Measurements from ENCODE around the gene KIAA0753. TPM values are rescaled to one million over a fixed set of nuclear protein-coding genes. Genes with fewer than 3 reads are reported as not detected.

Gene KIAA0753
- total RNA-seq, 1 donor from 2014 or later: 7.0 TPM

DNA sequence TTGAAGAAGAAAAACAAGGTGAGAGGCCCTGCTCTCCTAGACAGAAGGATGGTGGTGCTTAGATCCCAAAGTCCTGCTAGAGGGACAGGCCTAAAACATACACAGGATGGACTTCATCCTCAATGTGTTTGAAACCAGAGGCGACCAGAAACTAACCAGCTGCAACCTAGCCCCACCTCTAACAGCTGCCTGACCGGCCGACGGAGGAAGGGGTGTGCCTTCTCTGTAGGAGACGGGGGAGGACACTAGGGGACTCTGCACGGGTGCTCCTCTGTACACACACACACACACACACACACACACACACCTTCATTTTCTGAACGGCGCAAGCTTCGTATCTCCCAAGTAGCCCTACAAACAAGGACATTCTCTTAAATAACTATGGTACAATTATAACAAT lies 59.9 kb downstream of the KIAA0753 start:
- Histone ChIP-seq H3K4me1 (peaks cover 3% of the 10 kb centered on the region), H3K9me3 (replicated peaks) (peaks cover 9% of the 10 kb centered on the region), H3K36me3 (peaks cover 60% of the 10 kb centered on the region), H3K27me3 (ENCODE audit: low read depth) (no peaks in the 10 kb centered on the region), H3K27ac (replicated peaks) (no peak overlapping the region), H3K4me3 (no peak overlapping the region)
- intact Hi-C loops (cut with micrococcal nuclease): no loop called here
- TF ChIP-seq, protein P1, sequence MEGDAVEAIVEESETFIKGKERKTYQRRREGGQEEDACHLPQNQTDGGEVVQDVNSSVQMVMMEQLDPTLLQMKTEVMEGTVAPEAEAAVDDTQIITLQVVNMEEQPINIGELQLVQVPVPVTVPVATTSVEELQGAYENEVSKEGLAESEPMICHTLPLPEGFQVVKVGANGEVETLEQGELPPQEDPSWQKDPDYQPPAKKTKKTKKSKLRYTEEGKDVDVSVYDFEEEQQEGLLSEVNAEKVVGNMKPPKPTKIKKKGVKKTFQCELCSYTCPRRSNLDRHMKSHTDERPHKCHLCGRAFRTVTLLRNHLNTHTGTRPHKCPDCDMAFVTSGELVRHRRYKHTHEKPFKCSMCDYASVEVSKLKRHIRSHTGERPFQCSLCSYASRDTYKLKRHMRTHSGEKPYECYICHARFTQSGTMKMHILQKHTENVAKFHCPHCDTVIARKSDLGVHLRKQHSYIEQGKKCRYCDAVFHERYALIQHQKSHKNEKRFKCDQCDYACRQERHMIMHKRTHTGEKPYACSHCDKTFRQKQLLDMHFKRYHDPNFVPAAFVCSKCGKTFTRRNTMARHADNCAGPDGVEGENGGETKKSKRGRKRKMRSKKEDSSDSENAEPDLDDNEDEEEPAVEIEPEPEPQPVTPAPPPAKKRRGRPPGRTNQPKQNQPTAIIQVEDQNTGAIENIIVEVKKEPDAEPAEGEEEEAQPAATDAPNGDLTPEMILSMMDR (IDR thresholded peaks at IDR 0.05; ENCODE audit: borderline replicate concordance): no peak
- no peak for DNase-seq

DNA sequence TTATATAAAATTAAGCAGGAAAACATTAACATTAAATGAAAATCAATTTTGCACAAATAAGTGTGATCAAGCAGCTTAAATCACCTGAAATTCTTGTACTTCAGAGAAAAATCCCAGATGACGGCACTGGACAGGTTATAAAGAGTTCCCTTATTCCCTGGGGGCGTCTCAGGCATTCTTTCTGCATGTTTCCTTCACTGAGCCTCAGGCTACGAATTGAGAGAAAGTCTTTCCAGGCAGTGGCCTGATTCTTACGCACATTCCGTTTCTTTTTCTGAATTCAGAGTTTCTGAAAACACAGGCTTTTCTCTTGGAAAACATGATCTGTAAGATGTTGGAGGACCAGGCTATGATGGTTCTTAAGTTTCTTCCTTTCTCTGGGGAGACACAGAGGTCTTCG lies 62.0 kb downstream of the KIAA0753 start:
- Histone ChIP-seq H3K4me3 (no peak overlapping the region), H3K9me3 (replicated peaks) (peaks cover 3% of the 10 kb centered on the region), H3K27me3 (ENCODE audit: low read depth) (no peaks in the 10 kb centered on the region), H3K27ac (replicated peaks) (no peak overlapping the region), H3K36me3 (peaks cover 38% of the 10 kb centered on the region), H3K4me1 (peaks cover 15% of the 10 kb centered on the region)
- no peak for DNase-seq
- TF ChIP-seq, protein P1 (IDR thresholded peaks at IDR 0.05; ENCODE audit: borderline replicate concordance): no peak
- intact Hi-C loops (cut with micrococcal nuclease): no loop called here

DNA sequence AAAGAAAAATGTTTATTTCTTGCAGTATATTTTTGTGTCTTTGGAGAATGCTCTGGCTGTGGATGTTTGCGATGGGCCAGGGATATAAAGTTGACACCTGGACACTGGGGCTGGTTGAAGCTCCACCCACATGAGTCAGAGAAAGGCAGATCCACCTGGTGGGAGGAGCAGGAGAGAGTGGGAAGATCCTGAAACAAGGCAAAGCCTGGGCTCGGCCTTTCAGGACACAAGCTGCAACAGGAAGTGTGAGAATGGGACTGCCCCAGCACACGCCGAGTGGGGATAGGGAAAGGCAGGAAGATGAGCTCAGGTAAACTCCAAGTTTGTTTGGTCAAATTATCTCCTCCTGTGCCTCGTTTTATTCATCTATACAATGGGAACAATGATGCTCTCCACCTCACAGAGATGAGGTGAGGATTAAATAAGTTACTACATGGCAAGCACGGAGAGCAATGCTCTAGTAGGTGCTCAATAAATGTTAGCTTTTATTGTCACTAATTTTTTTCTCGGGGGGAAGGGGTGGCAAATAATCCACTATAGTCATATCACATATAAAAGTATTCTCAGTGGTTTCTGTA lies 62.7 kb downstream of the KIAA0753 start:
- Histone ChIP-seq H3K27ac (replicated peaks) (no peak overlapping the region), H3K4me1 (peaks cover 15% of the 10 kb centered on the region), H3K36me3 (peaks cover 31% of the 10 kb centered on the region), H3K9me3 (replicated peaks) (no peaks in the 10 kb centered on the region), H3K4me3 (no peak overlapping the region), H3K27me3 (ENCODE audit: low read depth) (no peaks in the 10 kb centered on the region)
- DNase-seq: no peak
- TF ChIP-seq, protein P1 (IDR thresholded peaks at IDR 0.05; ENCODE audit: borderline replicate concordance): no peak
- intact Hi-C loops (cut with micrococcal nuclease): no loop called here

DNA sequence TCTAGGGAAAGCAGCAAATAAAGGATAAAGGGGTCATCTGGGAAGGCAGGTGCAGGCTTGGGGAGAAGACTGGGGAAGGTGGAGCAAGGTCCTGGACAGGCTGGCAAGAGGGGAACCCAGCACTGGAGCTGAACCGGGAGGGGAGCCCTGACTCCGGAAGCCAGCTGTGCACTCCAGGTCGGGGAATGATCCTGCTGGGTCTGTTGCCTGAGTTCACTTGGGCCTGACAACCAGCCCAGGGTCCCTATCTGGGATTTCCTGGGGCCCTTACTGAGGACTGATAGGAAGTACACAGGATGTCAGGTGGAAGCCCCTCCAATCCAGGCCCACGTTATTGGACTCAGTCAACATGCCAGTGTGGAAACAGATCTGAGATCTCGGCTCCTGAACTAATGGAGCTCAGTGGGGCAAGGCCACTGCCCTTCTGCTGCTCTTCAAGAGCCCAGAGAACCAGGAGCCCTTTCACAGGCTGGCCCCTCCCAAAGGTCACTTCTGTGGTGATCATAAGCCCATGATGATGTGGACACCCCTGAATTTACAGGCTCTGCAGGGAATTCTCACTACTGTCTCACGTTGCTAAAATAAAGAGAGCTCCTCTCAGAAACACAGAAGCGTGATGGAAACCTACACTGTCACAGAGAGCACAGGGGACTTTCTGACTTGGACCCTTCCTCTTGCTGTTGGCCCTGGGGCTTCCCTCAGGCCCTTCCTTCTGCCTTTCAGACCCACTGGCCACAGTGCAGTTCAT lies 64.3 kb downstream of the KIAA0753 start:
- intact Hi-C loops (cut with micrococcal nuclease): no loop called here
- peaks cover 20% of the 10 kb centered on the region for H3K36me3 ChIP-seq
- no peak overlapping the region for H3K27ac ChIP-seq (replicated peaks)

DNA sequence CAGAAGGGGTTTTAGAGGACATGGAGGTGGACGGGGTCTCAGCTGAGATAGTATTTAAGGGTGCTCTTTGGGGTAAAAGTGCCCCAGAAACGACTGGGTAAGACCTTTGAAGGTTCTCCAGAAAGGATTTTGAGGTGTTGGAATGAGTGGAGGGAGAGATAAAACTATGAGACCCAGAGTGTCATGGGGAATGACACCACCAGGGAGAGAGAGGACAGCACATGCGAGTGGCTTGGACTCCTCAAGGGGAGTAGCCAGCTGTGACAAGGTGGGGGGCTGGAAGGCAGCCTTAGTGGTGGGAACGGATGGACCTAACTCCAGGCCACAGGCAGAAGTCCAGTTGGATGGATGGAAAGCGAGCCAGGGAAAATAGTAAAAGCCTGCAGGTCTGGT lies 64.9 kb downstream of the KIAA0753 start:
- DNase-seq: no peak
- no peak overlapping the region for H3K4me3 ChIP-seq
- peaks cover 15% of the 10 kb centered on the region for H3K4me1 ChIP-seq
- TF ChIP-seq, protein P1 (IDR thresholded peaks at IDR 0.05; ENCODE audit: borderline replicate concordance): no peak
- H3K36me3 ChIP-seq: peaks cover 20% of the 10 kb centered on the region
- intact Hi-C loops (cut with micrococcal nuclease): no loop called here
- H3K9me3 ChIP-seq (replicated peaks): no peaks in the 10 kb centered on the region
- H3K27ac ChIP-seq (replicated peaks): no peak overlapping the region
- H3K27me3 ChIP-seq (ENCODE audit: low read depth): no peaks in the 10 kb centered on the region

More for the DNA sequence above, 64.3 kb downstream of the KIAA0753 start:
- H3K9me3 ChIP-seq (replicated peaks): no peaks in the 10 kb centered on the region
- no peak overlapping the region for H3K4me3 ChIP-seq
- H3K27me3 ChIP-seq (ENCODE audit: low read depth): no peaks in the 10 kb centered on the region
- peaks cover 15% of the 10 kb centered on the region for H3K4me1 ChIP-seq
- no peak for DNase-seq
- TF ChIP-seq, protein P1 (IDR thresholded peaks at IDR 0.05; ENCODE audit: borderline replicate concordance): no peak

Data from left ventricle myocardium inferior (tissue), 1 donor.